ENCODE results near the gene S100A8.

S100A8 gene

GRCh38 chr1:153350321-153350957 lies 40.4 kb downstream of the S100A8 start:
- H2AFZ ChIP-seq (ENCODE audit: low read depth, low read length, severe bottlenecking), result no peak overlapping the region
- TF ChIP-seq EZH2phosphoT487 (conservative IDR thresholded peaks at IDR 0.05; ENCODE audit: low read length), result no peak
- TF ChIP-seq CTCF (IDR thresholded peaks at IDR 0.05; ENCODE audit: insufficient read depth, low read length, poor library complexity, severe bottlenecking), result no peak
- H3K9me3 ChIP-seq (ENCODE audit: insufficient read depth, low read length), result no peaks in the 10 kb centered on the region
- no peak overlapping the region for H3K4me2 ChIP-seq (ENCODE audit: low read depth, low read length, poor library complexity, severe bottlenecking)
- H3K36me3 ChIP-seq (ENCODE audit: low read length), result no peaks in the 10 kb centered on the region
- no peak overlapping the region for H3K27ac ChIP-seq (ENCODE audit: low read depth, low read length)
- H3K79me2 ChIP-seq (ENCODE audit: insufficient read depth, low read length), result no peaks in the 10 kb centered on the region
- H3F3A ChIP-seq (ENCODE audit: insufficient read depth), result no peaks in the 10 kb centered on the region
- no peak overlapping the region for H3K9ac ChIP-seq (ENCODE audit: low read length)
- H3K9me2 ChIP-seq (replicated peaks; ENCODE audit: insufficient read depth, low read length), result no peaks in the 10 kb centered on the region
- no peaks in the 10 kb centered on the region for H3K27me3 ChIP-seq (ENCODE audit: low read length)
- H4K20me1 ChIP-seq (ENCODE audit: low read depth, low read length), result no peaks in the 10 kb centered on the region
- no peak overlapping the region for H3K4me3 ChIP-seq (ENCODE audit: insufficient read depth, low read length, poor library complexity, severe bottlenecking)

GRCh38 chr1:153349363-153350320 lies 41.2 kb downstream of the S100A8 start:
- no peaks in the 10 kb centered on the region for H3F3A ChIP-seq (ENCODE audit: insufficient read depth)
- H3K27ac ChIP-seq (ENCODE audit: low read depth, low read length), result no peak overlapping the region
- no peaks in the 10 kb centered on the region for H3K36me3 ChIP-seq (ENCODE audit: low read length)
- TF ChIP-seq CTCF (IDR thresholded peaks at IDR 0.05; ENCODE audit: insufficient read depth, low read length, poor library complexity, severe bottlenecking) (no peak), EZH2phosphoT487 (conservative IDR thresholded peaks at IDR 0.05; ENCODE audit: low read length) (no peak)
- H3K9me3 ChIP-seq (ENCODE audit: insufficient read depth, low read length), result no peaks in the 10 kb centered on the region
- no peaks in the 10 kb centered on the region for H3K9me2 ChIP-seq (replicated peaks; ENCODE audit: insufficient read depth, low read length)
- H4K20me1 ChIP-seq (ENCODE audit: low read depth, low read length), result no peaks in the 10 kb centered on the region
- no peak overlapping the region for H2AFZ ChIP-seq (ENCODE audit: low read depth, low read length, severe bottlenecking)
- H3K27me3 ChIP-seq (ENCODE audit: low read length), result no peaks in the 10 kb centered on the region
- no peaks in the 10 kb centered on the region for H3K79me2 ChIP-seq (ENCODE audit: insufficient read depth, low read length)
- no peak overlapping the region for H3K9ac ChIP-seq (ENCODE audit: low read length)
- no peak overlapping the region for H3K4me3 ChIP-seq (ENCODE audit: insufficient read depth, low read length, poor library complexity, severe bottlenecking)
- H3K4me2 ChIP-seq (ENCODE audit: low read depth, low read length, poor library complexity, severe bottlenecking), result no peak overlapping the region

GRCh38 chr1:153348511-153349362 lies 42.1 kb downstream of the S100A8 start, which contains the start of gene PGLYRP4:
TSS of gene PGLYRP4 (minus strand) at chr1:153348841. CDS start at chr1:153347932, 909 bp downstream.
- Histone ChIP-seq H2AFZ (ENCODE audit: low read depth, low read length, severe bottlenecking) (no peak within 1 kb of the TSS), H3K36me3 (ENCODE audit: low read length) (no peaks in the 10 kb centered on the region), H3K4me2 (ENCODE audit: low read depth, low read length, poor library complexity, severe bottlenecking) (no peak within 1 kb of the TSS), H3K79me2 (ENCODE audit: insufficient read depth, low read length) (no peaks in the 10 kb centered on the region), H3K27ac (ENCODE audit: low read depth, low read length) (no peak within 1 kb of the TSS), H3K9me2 (replicated peaks; ENCODE audit: insufficient read depth, low read length) (no peaks in the 10 kb centered on the region), H3K27me3 (ENCODE audit: low read length) (no peaks in the 10 kb centered on the region), H3F3A (ENCODE audit: insufficient read depth) (no peaks in the 10 kb centered on the region), H3K4me3 (ENCODE audit: insufficient read depth, low read length, poor library complexity, severe bottlenecking) (no peak within 1 kb of the TSS), H3K9ac (ENCODE audit: low read length) (no peak within 1 kb of the TSS), H4K20me1 (ENCODE audit: low read depth, low read length) (no peaks in the 10 kb centered on the region), H3K9me3 (ENCODE audit: insufficient read depth, low read length) (no peaks in the 10 kb centered on the region)
- TF ChIP-seq EZH2phosphoT487 (conservative IDR thresholded peaks at IDR 0.05; ENCODE audit: low read length) (no peak), CTCF (IDR thresholded peaks at IDR 0.05; ENCODE audit: insufficient read depth, low read length, poor library complexity, severe bottlenecking) (no peak)
